Smooth muscle cell (in vitro differentiated cells): ENCODE results near the gene PRKCE. TPM values are rescaled to one million over a fixed set of nuclear protein-coding genes. Genes with fewer than 3 reads are reported as not detected.
A peak's percentile ranks its signal among the peaks of the same experiment; 100 is the strongest.

ENCODE experiments used
- DNase-seq: peaks from one replicate; lab custom pipeline; 2025; ENCODE audit not compliant: unreplicated experiment; lab: John Stamatoyannopoulos, UW
- H2AFZ ChIP-seq: fragments of 200-600 bp; sonication (generic); 2 replicates; pipeline ENCODE4 v1.6.0; 2016; ENCODE audit warnings: antibody characterized with exemption, low read depth, mild to moderate bottlenecking
- H3F3A ChIP-seq: fragments of 200-600 bp; sonication (generic); 2 replicates; pipeline ENCODE4 v1.6.0; 2017; ENCODE audit warnings: antibody characterized with exemption, low read depth
- H3K27ac ChIP-seq: fragments of 200-600 bp; sonication (generic); 2 replicates; pipeline ENCODE4 v1.5.1; 2016; ENCODE audit warnings: low read depth, mild to moderate bottlenecking
- H3K27me3 ChIP-seq: fragments of 200-600 bp; sonication (generic); 2 replicates; pipeline ENCODE4 v1.6.1; 2016; ENCODE audit warnings: low read depth, mild to moderate bottlenecking
- H3K36me3 ChIP-seq: fragments of 200-600 bp; sonication (generic); 2 replicates; pipeline ENCODE4 v1.5.1; 2016; ENCODE audit warnings: low read depth
- H3K4me1 ChIP-seq: fragments of 200-600 bp; sonication (generic); 2 replicates; pipeline ENCODE4 v1.5.1; 2016; ENCODE audit warnings: low read depth
- H3K4me2 ChIP-seq: fragments of 200-600 bp; sonication (generic); 2 replicates; pipeline ENCODE4 v1.6.0; 2016; ENCODE audit warnings: mild to moderate bottlenecking
- H3K4me3 ChIP-seq: fragments of 200-600 bp; sonication (generic); 2 replicates; pipeline ENCODE4 v1.5.1; 2016; ENCODE audit warnings: mild to moderate bottlenecking
- H3K79me2 ChIP-seq: fragments of 200-600 bp; sonication (generic); 2 replicates; pipeline ENCODE4 v1.6.0; 2016; ENCODE audit warnings: low read depth, mild to moderate bottlenecking
- H3K9ac ChIP-seq: fragments of 200-600 bp; sonication (generic); 2 replicates; pipeline ENCODE4 v1.6.0; 2016; ENCODE audit warnings: low read depth
- H3K9me3 ChIP-seq: fragments of 200-600 bp; sonication (generic); replicated peaks from 2 replicates; pipeline ENCODE4 v1.5.1; 2016; ENCODE audit warnings: low read depth
- H4K20me1 ChIP-seq: fragments of 200-600 bp; sonication (generic); 2 replicates; pipeline ENCODE4 v1.6.0; 2016; ENCODE audit warnings: low read depth
- WGBS: methylation state at CpG from one replicate; pipeline ENCODE4 v1.1.7; 2016; ENCODE audit warnings: low lambda C conversion rate; 5-methylcytosine and 5-hydroxymethylcytosine counted together
- polyA plus RNA-seq: library from polyadenylated mRNA; unstranded; fragments of >200 nt; fragmentation: Nextera tagmentation; extraction: Ambion mirVana; gene quantifications from 2 replicates; pipeline ENCODE4 v1.2.1, GENCODE V29; 2016
- total RNA-seq: library from RNA; depleted of rRNA; stranded (reverse); fragments of >200 nt; gene quantifications from 2 replicates; pipeline ENCODE4 v1.2.3, GENCODE V29; 2014
- TF ChIP-seq, protein P1 (sequence below): fragments of 200-600 bp; sonication (generic); IDR thresholded peaks from 2 replicates; pipeline ENCODE4 v1.5.1; 2017; ENCODE audit warnings: borderline replicate concordance, mild to moderate bottlenecking, antibody characterized with exemption; ENCODE audit not compliant: insufficient read depth, poor library complexity, severe bottlenecking

PRKCE gene
- total and polyA plus RNA-seq, 2 experiments from 2014 or later = 20.6 to 29.1 TPM

DNA sequence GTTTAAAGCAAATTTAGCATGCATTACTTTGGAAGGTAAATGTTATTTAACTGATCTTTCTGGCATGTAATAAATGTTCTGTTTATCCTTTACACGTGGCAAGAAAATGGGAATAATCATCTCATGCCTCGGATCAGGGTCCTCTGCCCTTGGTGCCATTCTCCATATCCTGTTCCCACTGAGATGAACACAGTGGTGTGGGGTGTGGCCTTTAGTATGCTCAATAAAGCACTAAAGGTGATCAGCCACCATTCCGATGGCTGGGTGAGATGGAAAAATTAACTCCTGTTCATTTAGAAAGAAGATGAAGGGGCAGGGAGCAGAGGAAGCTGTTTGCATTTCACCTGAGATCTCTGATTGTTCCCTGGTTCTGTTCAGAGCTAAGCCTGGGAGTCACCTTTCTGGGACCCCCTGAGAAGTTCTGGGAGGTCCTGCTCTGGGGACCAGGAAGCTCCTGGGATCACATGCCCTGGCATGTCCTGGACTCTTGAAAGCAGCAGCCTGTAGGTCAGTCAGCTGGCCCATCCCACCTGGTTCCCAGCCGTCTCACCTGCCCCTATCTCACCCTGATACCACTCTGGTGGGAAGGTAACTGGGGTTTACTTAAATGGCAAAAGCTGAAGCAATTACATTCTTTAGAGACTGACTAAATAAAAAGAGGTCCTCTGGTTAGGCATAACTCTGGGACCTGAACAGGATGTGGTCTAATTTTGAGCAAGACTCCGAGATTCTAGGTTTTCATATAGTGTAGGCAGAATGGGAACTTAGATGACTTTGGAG is 356.8 kb downstream of the PRKCE start:
- Histone ChIP-seq H4K20me1 (no peaks in the 10 kb centered on the region), H3K4me1 (no peaks in the 10 kb centered on the region), H3K4me2 (no peak overlapping the region), H3K27me3 (no peaks in the 10 kb centered on the region), H3K4me3 (no peak overlapping the region), H3K79me2 (no peaks in the 10 kb centered on the region), H3K27ac (peak overlapping the region; percentile 52), H2AFZ (no peak overlapping the region), H3K9ac (no peak overlapping the region), H3K36me3 (no peaks in the 10 kb centered on the region), H3K9me3 (no peaks in the 10 kb centered on the region), H3F3A (no peaks in the 10 kb centered on the region)
- no peak for DNase-seq
- WGBS = 58% methylated on average over 5 of the region's 5 CpGs
- TF ChIP-seq, protein P1, sequence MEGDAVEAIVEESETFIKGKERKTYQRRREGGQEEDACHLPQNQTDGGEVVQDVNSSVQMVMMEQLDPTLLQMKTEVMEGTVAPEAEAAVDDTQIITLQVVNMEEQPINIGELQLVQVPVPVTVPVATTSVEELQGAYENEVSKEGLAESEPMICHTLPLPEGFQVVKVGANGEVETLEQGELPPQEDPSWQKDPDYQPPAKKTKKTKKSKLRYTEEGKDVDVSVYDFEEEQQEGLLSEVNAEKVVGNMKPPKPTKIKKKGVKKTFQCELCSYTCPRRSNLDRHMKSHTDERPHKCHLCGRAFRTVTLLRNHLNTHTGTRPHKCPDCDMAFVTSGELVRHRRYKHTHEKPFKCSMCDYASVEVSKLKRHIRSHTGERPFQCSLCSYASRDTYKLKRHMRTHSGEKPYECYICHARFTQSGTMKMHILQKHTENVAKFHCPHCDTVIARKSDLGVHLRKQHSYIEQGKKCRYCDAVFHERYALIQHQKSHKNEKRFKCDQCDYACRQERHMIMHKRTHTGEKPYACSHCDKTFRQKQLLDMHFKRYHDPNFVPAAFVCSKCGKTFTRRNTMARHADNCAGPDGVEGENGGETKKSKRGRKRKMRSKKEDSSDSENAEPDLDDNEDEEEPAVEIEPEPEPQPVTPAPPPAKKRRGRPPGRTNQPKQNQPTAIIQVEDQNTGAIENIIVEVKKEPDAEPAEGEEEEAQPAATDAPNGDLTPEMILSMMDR = no peak

DNA sequence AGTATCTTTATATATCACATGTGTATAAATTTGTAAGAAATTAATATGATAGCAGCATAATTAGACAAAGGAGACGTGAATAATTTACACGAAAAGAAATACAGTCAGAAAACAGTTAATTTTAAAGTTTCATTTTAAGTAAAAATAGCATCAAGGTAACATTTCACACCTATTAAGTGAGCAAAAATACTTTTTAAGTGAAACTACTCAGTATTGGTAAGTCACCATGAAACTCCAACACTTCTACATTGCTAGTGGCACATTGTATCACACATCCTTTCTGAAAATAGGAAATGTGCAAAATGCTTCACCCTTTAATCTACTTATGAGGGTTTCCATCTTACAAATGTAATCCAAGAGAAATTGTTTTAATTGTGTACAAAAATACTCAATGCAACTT is 357.8 kb downstream of the PRKCE start:
- Histone ChIP-seq H2AFZ (no peak overlapping the region), H3K4me3 (no peak overlapping the region), H3K4me1 (no peaks in the 10 kb centered on the region), H3K27me3 (no peaks in the 10 kb centered on the region), H4K20me1 (no peaks in the 10 kb centered on the region), H3K36me3 (no peaks in the 10 kb centered on the region), H3K9me3 (no peaks in the 10 kb centered on the region), H3K79me2 (no peaks in the 10 kb centered on the region), H3K9ac (no peak overlapping the region), H3K27ac (peak overlapping the region; percentile 52), H3K4me2 (no peak overlapping the region), H3F3A (no peaks in the 10 kb centered on the region)
- TF ChIP-seq, protein P1 = no peak
- no peak for DNase-seq
- 98% methylated on average over 2 of the region's 2 CpGs for WGBS

DNA sequence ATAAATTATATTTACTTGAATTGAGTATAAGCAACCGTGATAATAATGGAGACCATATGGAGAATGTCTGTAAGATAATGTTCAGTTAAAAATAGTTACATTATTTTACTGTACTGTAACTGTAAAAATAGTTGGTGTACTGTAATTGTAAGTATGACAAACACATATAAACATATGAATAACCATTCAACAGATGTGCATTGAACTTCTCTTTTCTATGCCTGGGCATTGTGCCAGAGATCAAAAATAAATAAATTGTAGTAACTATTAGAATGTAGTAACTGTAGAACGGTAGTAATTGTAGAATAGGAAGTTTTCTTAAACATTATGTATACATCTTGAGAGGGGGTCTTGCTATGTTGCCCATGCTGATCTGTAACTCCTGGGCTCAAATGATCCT is 358.3 kb downstream of the PRKCE start:
- Histone ChIP-seq H3K79me2 (no peaks in the 10 kb centered on the region), H4K20me1 (no peaks in the 10 kb centered on the region), H2AFZ (no peak overlapping the region), H3K4me2 (no peak overlapping the region), H3K36me3 (no peaks in the 10 kb centered on the region), H3K9ac (no peak overlapping the region), H3K27ac (no peak overlapping the region), H3F3A (no peaks in the 10 kb centered on the region), H3K4me3 (no peak overlapping the region), H3K9me3 (no peaks in the 10 kb centered on the region), H3K27me3 (no peaks in the 10 kb centered on the region), H3K4me1 (peaks cover 3% of the 10 kb centered on the region)
- DNase-seq = no peak
- 92% methylated on average over 2 of the region's 2 CpGs for WGBS
- TF ChIP-seq, protein P1 = no peak
